Transverse colon (tissue), 4 donors: Measurements from ENCODE around the gene ATG13.

Experiments used
- EP300 ChIP-seq: sonication (generic); formaldehyde crosslinking; IDR thresholded peaks from one replicate; pipeline ENCODE4 v1.6.1; 2017; ENCODE audit warnings: antibody characterized with exemption, low read depth
- POLR2A ChIP-seq: fragments of 450-650 bp; IDR thresholded peaks from one replicate; pipeline ENCODE4 v1.6.1; 2016; ENCODE audit warnings: antibody characterized with exemption, mild to moderate bottlenecking, moderate library complexity
- POLR2AphosphoS5 ChIP-seq, 3 donors: sonication (generic); formaldehyde crosslinking; IDR thresholded peaks; one replicate each; pipeline ENCODE4 v1.6.1; 2016; ENCODE audit warnings: antibody characterized with exemption in 3 of 3
- TF ChIP-seq, protein P1 (sequence below), 5 experiments: fragments of 200-600 bp in 3 of 5; fragments of 450-650 bp in 2 of 5; sonication (generic) in 3 of 5; IDR thresholded peaks; 1 replicate in 2 of 5; 2 replicates in 3 of 5; pipeline ENCODE4 v1.5.1; 2016 to 2017; ENCODE audit warnings: antibody characterized with exemption in 5 of 5, inconsistent platforms in 3 of 5, mild to moderate bottlenecking in 2 of 5, moderate library complexity in 1 of 5

DNA sequence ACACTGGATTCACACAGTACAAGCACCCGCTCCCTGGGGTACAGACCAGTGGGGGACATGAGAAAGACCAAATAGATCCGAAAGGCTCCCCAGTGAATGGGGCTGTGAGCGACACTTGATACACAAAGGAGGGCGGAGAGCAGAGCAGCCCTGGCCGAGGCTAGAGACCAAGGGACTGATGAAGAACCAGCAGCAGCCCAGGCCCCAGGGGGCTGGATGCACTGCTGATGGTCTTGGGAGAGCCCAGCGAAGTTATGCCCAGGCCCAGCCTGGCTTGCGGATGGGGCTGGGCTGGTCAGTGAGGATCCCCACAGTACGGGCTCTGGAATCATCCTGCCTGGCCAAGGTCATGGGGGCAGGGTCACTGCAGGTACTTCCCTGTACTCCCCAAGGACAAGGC is 59.8 kb downstream of the ATG13 start:
- TF ChIP-seq POLR2AphosphoS5 (IDR thresholded peaks at IDR 0.05) (no peak), EP300 (no peak), POLR2A (no peak)
- TF ChIP-seq, protein P1, sequence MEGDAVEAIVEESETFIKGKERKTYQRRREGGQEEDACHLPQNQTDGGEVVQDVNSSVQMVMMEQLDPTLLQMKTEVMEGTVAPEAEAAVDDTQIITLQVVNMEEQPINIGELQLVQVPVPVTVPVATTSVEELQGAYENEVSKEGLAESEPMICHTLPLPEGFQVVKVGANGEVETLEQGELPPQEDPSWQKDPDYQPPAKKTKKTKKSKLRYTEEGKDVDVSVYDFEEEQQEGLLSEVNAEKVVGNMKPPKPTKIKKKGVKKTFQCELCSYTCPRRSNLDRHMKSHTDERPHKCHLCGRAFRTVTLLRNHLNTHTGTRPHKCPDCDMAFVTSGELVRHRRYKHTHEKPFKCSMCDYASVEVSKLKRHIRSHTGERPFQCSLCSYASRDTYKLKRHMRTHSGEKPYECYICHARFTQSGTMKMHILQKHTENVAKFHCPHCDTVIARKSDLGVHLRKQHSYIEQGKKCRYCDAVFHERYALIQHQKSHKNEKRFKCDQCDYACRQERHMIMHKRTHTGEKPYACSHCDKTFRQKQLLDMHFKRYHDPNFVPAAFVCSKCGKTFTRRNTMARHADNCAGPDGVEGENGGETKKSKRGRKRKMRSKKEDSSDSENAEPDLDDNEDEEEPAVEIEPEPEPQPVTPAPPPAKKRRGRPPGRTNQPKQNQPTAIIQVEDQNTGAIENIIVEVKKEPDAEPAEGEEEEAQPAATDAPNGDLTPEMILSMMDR (IDR thresholded peaks at IDR 0.05): no peak
